ENCODE measurements around the gene CACHD1. TPM values are rescaled to one million over a fixed set of nuclear protein-coding genes. Genes with fewer than 3 reads are reported as not detected.

CACHD1 gene
- total RNA-seq, 1 experiment from 2014 or later, result 3.9 TPM

- intact Hi-C loops (cut with micrococcal nuclease), result no loop called here
These were observed 68.5 kb downstream of the CACHD1 start for GRCh38 chr1:64538389-64538788.

GRCh38 chr1:64539289-64539688 is 69.4 kb downstream of the CACHD1 start:
- no peaks in the 10 kb centered on the region for H3K36me3 Mint-ChIP-seq (ENCODE audit: insufficient read depth, unreplicated experiment)
- ChIA-PET CTCF (interaction anchor here (0.6 kb wide), 2 partner anchors 136 to 164 kb away, joined by 3 read pairs; no protein-coding TSS in a partner anchor), POLR2A (interaction anchor here (0.7 kb wide), 1 partner anchor 13 kb away, joined by 3 read pairs; no protein-coding TSS in a partner anchor)
- no peak for DNase-seq (ENCODE audit: unreplicated experiment)
- no peaks in the 10 kb centered on the region for H3K27me3 Mint-ChIP-seq (ENCODE audit: insufficient read depth, unreplicated experiment)
- TF ChIP-seq CTCF (IDR thresholded peaks at IDR 0.05; ENCODE audit: unreplicated experiment), result no peak
- intact Hi-C loops (cut with micrococcal nuclease), result no loop called here
- no peak overlapping the region for H3K27ac Mint-ChIP-seq (ENCODE audit: low read depth, unreplicated experiment)
- peaks cover 11% of the 10 kb centered on the region for H3K4me1 Mint-ChIP-seq (ENCODE audit: insufficient read depth, unreplicated experiment)
- no TSS peak for BruUV-seq (replicated peaks)
- H3K4me3 Mint-ChIP-seq (ENCODE audit: unreplicated experiment), result no peak overlapping the region
- H3K9me3 Mint-ChIP-seq (ENCODE audit: unreplicated experiment), result no peaks in the 10 kb centered on the region

More at GRCh38 chr1:64538389-64538788, 68.5 kb downstream of the CACHD1 start:
- DNase-seq (ENCODE audit: unreplicated experiment), result no peak
- Mint-ChIP-seq H3K9me3 (ENCODE audit: unreplicated experiment) (no peaks in the 10 kb centered on the region), H3K36me3 (ENCODE audit: insufficient read depth, unreplicated experiment) (no peaks in the 10 kb centered on the region), H3K27me3 (ENCODE audit: insufficient read depth, unreplicated experiment) (no peaks in the 10 kb centered on the region), H3K27ac (ENCODE audit: low read depth, unreplicated experiment) (no peak overlapping the region), H3K4me3 (ENCODE audit: unreplicated experiment) (no peak overlapping the region), H3K4me1 (ENCODE audit: insufficient read depth, unreplicated experiment) (peaks cover 11% of the 10 kb centered on the region)
- POLR2A ChIA-PET, result interaction anchor here (0.6 kb wide), 1 partner anchor 8 kb away, joined by 3 read pairs; no protein-coding TSS in a partner anchor
- CTCF ChIA-PET, result interaction anchor here (1.0 kb wide), 1 partner anchor 137 kb away, joined by 4 read pairs; no protein-coding TSS in a partner anchor
- TF ChIP-seq CTCF (IDR thresholded peaks at IDR 0.05; ENCODE audit: unreplicated experiment), result no peak
- BruUV-seq (replicated peaks), result no TSS peak

GRCh38 chr1:64539781-64540218 is 69.9 kb downstream of the CACHD1 start:
- ChIA-PET CTCF (interaction anchor here (0.6 kb wide), 2 partner anchors 136 to 163 kb away, joined by 3 read pairs; no protein-coding TSS in a partner anchor), POLR2A (no interaction called here)
- DNase-seq (ENCODE audit: unreplicated experiment), result peak; percentile 37
- no peaks in the 10 kb centered on the region for H3K9me3 Mint-ChIP-seq (ENCODE audit: unreplicated experiment)
- H3K4me1 Mint-ChIP-seq (ENCODE audit: insufficient read depth, unreplicated experiment), result peaks cover 11% of the 10 kb centered on the region
- no peaks in the 10 kb centered on the region for H3K27me3 Mint-ChIP-seq (ENCODE audit: insufficient read depth, unreplicated experiment)
- H3K27ac Mint-ChIP-seq (ENCODE audit: low read depth, unreplicated experiment), result no peak overlapping the region
- no peak overlapping the region for H3K4me3 Mint-ChIP-seq (ENCODE audit: unreplicated experiment)
- intact Hi-C loops (cut with micrococcal nuclease), result no loop called here
- H3K36me3 Mint-ChIP-seq (ENCODE audit: insufficient read depth, unreplicated experiment), result no peaks in the 10 kb centered on the region
- TF ChIP-seq CTCF (IDR thresholded peaks at IDR 0.05; ENCODE audit: unreplicated experiment), result no peak
- BruUV-seq (replicated peaks), result no TSS peak

DNA sequence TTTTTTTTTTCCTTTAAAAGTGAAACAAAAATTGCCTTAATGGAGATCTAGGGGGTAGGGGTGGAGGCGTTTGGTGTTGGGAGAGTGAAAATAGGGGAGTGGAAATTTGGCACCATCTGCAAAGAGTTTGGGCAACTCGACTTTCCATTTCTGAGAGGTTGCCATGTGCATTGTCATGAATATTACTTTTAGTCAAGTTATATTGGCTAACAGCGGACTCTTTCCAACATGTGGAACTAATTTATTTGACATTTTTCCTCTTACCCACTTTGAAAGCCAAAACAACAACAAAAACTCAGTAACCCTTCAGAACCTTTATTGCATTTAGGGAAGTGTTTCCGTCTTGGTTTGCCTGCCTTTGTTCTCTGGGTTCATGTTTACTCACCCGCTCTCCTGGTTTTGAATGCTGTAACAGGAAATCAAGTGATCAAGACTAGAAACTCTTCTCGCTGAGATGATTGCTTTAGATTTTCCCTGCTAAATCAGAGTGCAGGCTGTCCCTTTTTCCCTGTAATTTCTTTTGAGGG is 70.4 kb downstream of the CACHD1 start:
- H3K9me3 Mint-ChIP-seq (ENCODE audit: unreplicated experiment), result no peaks in the 10 kb centered on the region
- no peak overlapping the region for H3K27ac Mint-ChIP-seq (ENCODE audit: low read depth, unreplicated experiment)
- H3K36me3 Mint-ChIP-seq (ENCODE audit: insufficient read depth, unreplicated experiment), result no peaks in the 10 kb centered on the region
- TF ChIP-seq CTCF (IDR thresholded peaks at IDR 0.05; ENCODE audit: unreplicated experiment), result no peak
- H3K27me3 Mint-ChIP-seq (ENCODE audit: insufficient read depth, unreplicated experiment), result no peaks in the 10 kb centered on the region
- no peak for DNase-seq (ENCODE audit: unreplicated experiment)
- no peak overlapping the region for H3K4me3 Mint-ChIP-seq (ENCODE audit: unreplicated experiment)
- intact Hi-C loops (cut with micrococcal nuclease), result no loop called here
- H3K4me1 Mint-ChIP-seq (ENCODE audit: insufficient read depth, unreplicated experiment), result peaks cover 11% of the 10 kb centered on the region
- ChIA-PET CTCF (no interaction called here), POLR2A (no interaction called here)
- BruUV-seq (replicated peaks), result no TSS peak
